HG03108 (cell line): ENCODE results near the gene PDE2A.

ENCODE experiments used
- ATAC-seq: cut with Tn5 transposase; IDR thresholded peaks from one replicate; pipeline ENCODE4 v1.9.1; 2021; ENCODE audit warnings: moderate library complexity; ENCODE audit not compliant: unreplicated experiment

Gene PDE2A

GRCh38 chr11:72684236-72684912 lies 10.2 kb upstream of the PDE2A start:
- ATAC-seq, result no peak

- no peak for ATAC-seq
These were observed 9.6 kb upstream of the PDE2A start for GRCh38 chr11:72683782-72684200.

GRCh38 chr11:72682858-72683243 lies 8.6 kb upstream of the PDE2A start:
- ATAC-seq, result no peak

DNA sequence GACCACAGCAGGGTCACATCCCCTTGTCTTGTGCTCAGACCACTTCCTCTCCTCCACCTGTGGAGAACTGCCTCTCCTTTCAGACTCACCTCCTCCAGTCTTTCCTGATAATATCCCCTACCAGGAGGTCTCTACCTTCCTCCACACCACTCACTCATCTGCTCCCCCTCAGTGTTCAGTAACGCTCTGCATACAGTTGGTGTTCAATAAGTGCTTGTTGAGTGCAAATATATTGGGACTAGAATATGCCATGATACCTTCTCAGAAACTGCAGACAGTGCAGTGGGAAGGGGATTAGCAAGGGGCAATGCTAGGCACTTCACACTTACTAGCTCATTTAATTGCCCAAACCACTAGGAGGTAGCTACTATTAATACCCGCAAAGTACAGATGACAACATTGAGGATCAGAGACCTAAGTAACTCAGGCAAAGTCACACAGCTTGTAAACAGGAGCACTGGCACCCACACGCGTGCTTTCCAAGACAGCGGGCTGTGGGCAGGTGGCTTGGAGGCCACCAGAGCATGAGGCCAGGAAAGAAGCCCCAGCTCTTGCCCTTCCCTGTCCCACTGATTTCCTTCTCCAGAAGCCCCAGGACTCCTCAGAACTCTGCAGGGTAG lies 8.1 kb upstream of the PDE2A start:
- ATAC-seq, result no peak

DNA sequence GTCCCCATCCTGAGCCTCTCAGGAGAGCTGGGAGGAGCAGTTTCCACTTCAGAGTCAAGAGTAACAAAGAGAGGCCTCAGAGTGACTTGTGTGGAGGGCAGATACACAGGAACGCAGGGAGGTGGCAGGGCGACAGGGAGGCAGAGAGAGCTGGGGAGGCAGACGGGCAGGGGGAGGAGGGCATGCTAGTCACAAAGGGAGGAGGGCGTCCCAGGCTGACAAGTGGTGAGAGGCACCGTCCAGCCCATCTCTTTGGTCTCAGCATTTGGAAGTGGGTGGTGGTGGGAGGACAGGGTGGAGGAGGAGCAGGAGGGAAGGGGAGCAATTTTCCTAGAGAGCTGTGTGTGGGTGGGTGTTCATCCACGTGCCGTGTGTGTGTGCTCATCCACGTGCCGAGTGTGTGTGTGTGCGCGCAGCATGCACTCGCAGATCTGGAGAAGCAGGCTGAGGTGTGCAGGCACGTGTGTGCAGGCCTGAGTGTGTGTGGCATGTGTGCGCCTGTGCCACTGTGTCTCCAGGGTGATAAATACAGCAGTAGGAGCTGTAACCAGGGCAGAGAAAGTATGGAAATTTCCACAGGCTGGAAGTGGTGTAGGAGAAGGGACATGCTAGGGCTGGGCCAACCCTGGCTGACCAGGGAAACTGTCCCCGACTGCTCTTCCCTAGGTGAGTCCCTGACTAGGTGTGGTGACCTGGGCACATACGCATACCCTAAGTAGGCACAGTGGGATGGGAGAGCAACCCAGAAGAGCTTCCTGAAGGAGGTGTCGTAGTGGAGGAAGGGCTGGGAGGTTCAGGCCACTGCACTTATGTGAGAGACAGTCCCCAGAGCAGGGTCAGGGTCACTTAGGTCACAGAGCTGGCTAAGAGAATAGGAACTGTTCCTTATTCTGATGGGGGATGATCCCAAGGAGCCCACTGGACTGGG lies 7.3 kb upstream of the PDE2A start:
- no peak for ATAC-seq

- no peak for ATAC-seq
These were observed 6.5 kb upstream of the PDE2A start for GRCh38 chr11:72680624-72681158.

DNA sequence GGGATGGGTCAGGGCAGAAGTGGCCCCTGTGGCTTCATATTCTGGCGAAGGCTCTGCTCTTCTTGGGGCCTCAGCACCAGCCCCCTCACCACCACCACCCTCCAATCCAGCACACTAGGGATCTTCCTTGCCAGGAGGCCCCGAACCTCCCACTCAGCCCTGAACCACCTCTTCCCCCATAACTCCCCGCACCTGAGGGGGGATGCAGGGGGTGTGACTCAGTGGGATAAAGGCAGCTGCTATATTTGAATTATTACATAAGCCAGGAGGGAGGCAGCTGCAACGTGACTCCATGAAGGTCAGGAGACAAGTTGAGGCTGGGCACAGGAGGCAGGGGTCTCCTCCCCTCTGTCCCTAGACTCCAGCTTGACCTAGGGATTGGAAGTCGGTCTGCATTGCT lies 5.6 kb upstream of the PDE2A start:
- no peak for ATAC-seq

GRCh38 chr11:72678524-72678923 lies 4.3 kb upstream of the PDE2A start:
- no peak for ATAC-seq

GRCh38 chr11:72676861-72677341 lies 2.7 kb upstream of the PDE2A start:
- ATAC-seq, result no peak

- no peak for ATAC-seq
These were observed 999 bp upstream of the PDE2A start for GRCh38 chr11:72675221-72675620.

- no peak for ATAC-seq
These were observed 809 bp downstream of the PDE2A start for GRCh38 chr11:72673284-72673942.

- ATAC-seq, result no peak
These were observed 1.5 kb downstream of the PDE2A start for GRCh38 chr11:72672597-72673238.

- no peak for ATAC-seq
These were observed 2.8 kb downstream of the PDE2A start for GRCh38 chr11:72671152-72672099.

DNA sequence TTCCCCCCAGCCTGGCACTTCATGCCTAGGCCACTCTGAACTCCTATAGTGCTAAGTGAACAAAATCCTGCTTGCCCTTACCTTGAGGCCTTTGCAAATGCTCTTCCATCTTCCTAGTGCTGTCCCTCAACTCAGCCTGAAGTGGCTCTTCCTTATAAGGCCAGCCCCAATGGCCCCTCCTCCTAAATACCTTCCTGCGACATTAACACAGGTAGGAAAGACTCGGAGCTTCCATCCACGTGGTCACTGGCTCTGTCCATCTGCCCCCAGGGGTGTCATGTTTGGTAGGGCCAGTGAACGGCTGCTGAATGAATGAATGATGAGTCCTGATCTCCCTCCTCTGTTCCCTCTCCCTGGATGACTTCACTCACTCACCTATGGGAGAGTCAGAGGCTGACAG lies 4.2 kb downstream of the PDE2A start:
- no peak for ATAC-seq

DNA sequence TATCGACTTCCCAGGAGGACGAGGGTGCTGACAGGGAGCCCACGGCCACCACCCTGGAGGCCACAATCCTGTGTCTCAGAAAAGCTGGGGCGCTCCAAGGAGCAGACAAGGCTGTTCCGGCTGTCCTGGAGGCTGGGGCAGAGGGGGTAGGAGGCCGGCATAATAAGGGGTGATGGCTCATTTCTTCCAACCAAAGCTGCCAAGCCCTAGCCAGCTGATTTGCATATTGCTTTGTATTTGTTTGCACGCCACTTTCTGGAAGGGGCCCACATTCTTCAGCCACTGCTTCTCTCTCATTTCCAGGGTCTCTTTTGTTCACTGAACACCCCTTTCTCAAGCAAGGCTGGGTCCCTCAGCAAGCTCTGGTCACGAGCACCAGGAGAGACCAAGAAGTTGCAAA lies 4.7 kb downstream of the PDE2A start:
- no peak for ATAC-seq

GRCh38 chr11:72668629-72669347 lies 5.4 kb downstream of the PDE2A start:
- no peak for ATAC-seq

GRCh38 chr11:72665911-72666472 lies 8.2 kb downstream of the PDE2A start:
- ATAC-seq, result no peak

GRCh38 chr11:72662036-72662435 lies 12.2 kb downstream of the PDE2A start:
- no peak for ATAC-seq
